GM18517 (cell line): Measurements from ENCODE around the gene PRRT3.
"Not testable (repeated sequence)": the region's sequence is repeated elsewhere in the genome, so short reads cannot be mapped to it uniquely, and the experiment has no call there.

Experiments used
- ATAC-seq: cut with Tn5 transposase; IDR thresholded peaks from one replicate; pipeline ENCODE4 v1.9.1; 2021; ENCODE audit warnings: mild to moderate bottlenecking, moderate library complexity; ENCODE audit not compliant: unreplicated experiment

Gene PRRT3

GRCh38 chr3:9918261-9919038 is 33.8 kb downstream of the PRRT3 start:
- ATAC-seq = no peak

GRCh38 chr3:9917820-9918219 is 34.4 kb downstream of the PRRT3 start:
- no peak for ATAC-seq

GRCh38 chr3:9916734-9917680 is 35.2 kb downstream of the PRRT3 start, which contains the start of gene IL17RC:
TSS of gene IL17RC (plus strand) at chr3:9917098. CDS start at chr3:9917316, 218 bp downstream.
- no peak for ATAC-seq

GRCh38 chr3:9916346-9916733 is 35.9 kb downstream of the PRRT3 start:
- no peak for ATAC-seq

GRCh38 chr3:9915254-9916141 is 36.7 kb downstream of the PRRT3 start:
- no peak for ATAC-seq

GRCh38 chr3:9914559-9915253 is 37.5 kb downstream of the PRRT3 start:
- no peak for ATAC-seq

GRCh38 chr3:9914011-9914410 is 38.2 kb downstream of the PRRT3 start:
- no peak for ATAC-seq

GRCh38 chr3:9913601-9914000 is 38.6 kb downstream of the PRRT3 start:
- ATAC-seq = no peak

- ATAC-seq = no peak
These were observed 39.8 kb downstream of the PRRT3 start for GRCh38 chr3:9912294-9912935.

- no peak for ATAC-seq
These were observed 40.3 kb downstream of the PRRT3 start for GRCh38 chr3:9911863-9912262.

- no peak for ATAC-seq
These were observed 42.8 kb downstream of the PRRT3 start for GRCh38 chr3:9909221-9910013.

- no peak for ATAC-seq
These were observed 43.9 kb downstream of the PRRT3 start for GRCh38 chr3:9908286-9908685.

GRCh38 chr3:9906480-9906879 is 45.7 kb downstream of the PRRT3 start:
- no peak for ATAC-seq

GRCh38 chr3:9903904-9904303 is 48.3 kb downstream of the PRRT3 start:
- no peak for ATAC-seq

- ATAC-seq = no peak
These were observed 49.0 kb downstream of the PRRT3 start for GRCh38 chr3:9903238-9903624.

GRCh38 chr3:9902372-9903237 is 49.6 kb downstream of the PRRT3 start, which contains the start of gene IL17RE:
TSS of gene IL17RE (plus strand) at chr3:9902848. CDS start at chr3:9902933, 85 bp downstream.
- no peak for ATAC-seq

GRCh38 chr3:9901967-9902366 is 50.2 kb downstream of the PRRT3 start:
- ATAC-seq = no peak

- ATAC-seq = not testable (repeated sequence)
These were observed 51.2 kb downstream of the PRRT3 start for GRCh38 chr3:9900965-9901415.
